ENCODE measurements around the gene RAB11FIP5. TPM values are rescaled to one million over a fixed set of nuclear protein-coding genes. Genes with fewer than 3 reads are reported as not detected.
A peak's percentile ranks its signal among the peaks of the same experiment; 100 is the strongest.
"Not testable (repeated sequence)": the region's sequence is repeated elsewhere in the genome, so short reads cannot be mapped to it uniquely, and the experiment has no call there.

The RAB11FIP5 gene
- total RNA-seq, 2 donors from 2014 or later = 13.1 to 19.4 TPM

DNA sequence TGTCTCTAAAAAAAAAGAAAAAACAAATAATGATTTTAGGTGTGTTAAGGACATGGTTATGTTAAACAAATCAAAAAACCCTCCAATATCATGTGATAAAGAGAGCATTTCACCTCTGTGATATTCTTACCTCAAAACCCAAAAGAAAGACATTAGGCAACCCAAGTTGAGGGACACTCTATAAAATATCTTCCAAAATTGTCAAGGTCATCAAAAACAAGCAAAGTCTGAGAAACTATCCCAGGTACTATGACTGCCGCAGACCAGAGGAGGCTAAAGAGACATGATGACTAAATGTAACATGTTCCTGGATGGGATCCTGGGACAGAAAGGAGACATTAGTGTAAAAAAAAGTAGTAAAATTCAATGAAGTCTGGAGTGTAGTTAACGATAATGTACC lies 45.7 kb downstream of the RAB11FIP5 start:
- Mint-ChIP-seq H3K27ac (no peak overlapping the region), H3K4me3 (no peak overlapping the region), H3K36me3 (ENCODE audit: low read depth) (peaks cover 2% of the 10 kb centered on the region), H3K4me1 (peaks cover 27% of the 10 kb centered on the region), H3K27me3 (no peaks in the 10 kb centered on the region)
- H3K9me3 ChIP-seq (ENCODE audit: control insufficient read depth, low read length, poor library complexity, severe bottlenecking) = no peaks in the 10 kb centered on the region
- no peak for ATAC-seq
- DNase-seq = no peak

DNA sequence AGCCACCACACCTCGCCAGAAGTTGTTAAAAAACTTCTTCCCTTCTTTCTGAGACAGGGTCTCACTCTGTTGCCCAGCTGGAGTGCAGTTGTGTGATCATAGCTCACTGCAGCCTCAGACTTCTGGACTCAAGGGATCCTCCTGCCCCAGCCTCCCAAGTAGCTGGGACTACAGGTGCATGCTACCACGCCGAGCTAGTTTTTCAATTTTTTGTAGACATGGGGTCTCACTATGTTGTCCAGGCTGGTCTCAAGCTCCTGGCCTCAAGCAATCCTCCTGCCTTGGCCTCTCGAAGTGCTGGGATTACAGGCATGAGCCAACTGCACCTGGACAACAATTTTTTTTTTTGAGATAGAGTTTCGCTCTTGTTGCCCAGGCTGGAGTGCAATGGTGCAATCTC lies 47.7 kb downstream of the RAB11FIP5 start:
- not testable (repeated sequence) for H3K4me3 Mint-ChIP-seq; H3K36me3 Mint-ChIP-seq (ENCODE audit: low read depth); H3K27ac Mint-ChIP-seq; DNase-seq; ATAC-seq; H3K27me3 Mint-ChIP-seq; H3K9me3 ChIP-seq (ENCODE audit: control insufficient read depth, low read length, poor library complexity, severe bottlenecking)
- peaks cover 20% of the 10 kb centered on the region for H3K4me1 Mint-ChIP-seq

DNA sequence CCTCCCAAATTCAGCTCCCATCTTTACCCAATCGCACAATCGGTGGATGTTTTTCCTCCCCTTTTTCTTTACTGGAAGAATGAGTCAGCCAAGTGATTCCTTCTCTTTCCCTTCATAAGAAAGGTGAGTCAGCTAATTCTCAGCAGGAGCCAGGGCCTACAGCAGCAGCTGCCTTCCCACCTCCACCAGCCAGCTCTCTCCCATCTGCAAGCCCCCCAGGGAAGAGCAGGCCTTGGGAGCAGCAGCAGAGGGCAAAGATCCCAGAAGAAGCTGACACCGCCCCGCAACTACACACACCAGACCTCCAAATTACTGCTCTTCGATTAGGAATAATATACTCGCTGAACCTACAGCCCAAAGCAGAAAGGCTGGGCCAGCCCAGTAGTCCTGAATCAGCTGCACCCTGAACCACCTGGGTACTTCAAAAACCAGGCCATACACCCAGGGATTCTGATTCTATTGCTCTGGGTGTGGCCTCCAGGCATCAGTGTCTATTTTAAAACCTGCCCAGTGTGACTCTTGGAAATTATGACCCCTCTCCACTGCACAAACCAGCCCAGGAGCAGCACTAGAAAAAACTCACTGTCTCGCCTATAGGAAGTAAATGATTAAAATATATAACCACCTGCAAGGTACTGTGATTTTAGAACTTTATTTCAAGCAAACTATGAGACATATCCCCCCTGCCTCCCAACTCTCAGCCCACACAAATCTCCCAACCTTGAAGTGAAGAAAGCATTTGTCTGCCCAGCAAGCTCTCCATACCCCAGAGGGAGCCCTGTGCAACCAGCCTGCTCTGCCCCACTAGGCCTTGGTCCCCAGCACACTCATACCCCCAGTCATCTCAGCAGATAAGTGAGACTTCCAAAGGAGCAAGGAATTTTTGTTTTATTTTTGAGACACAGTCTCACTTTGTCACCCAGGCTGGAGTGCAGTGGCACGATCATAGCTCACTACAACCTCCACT lies 48.6 kb downstream of the RAB11FIP5 start:
- no peak for DNase-seq
- Mint-ChIP-seq H3K4me3 (no peak overlapping the region), H3K27ac (peak overlapping the region; percentile 78), H3K4me1 (peaks cover 12% of the 10 kb centered on the region), H3K27me3 (no peaks in the 10 kb centered on the region), H3K36me3 (ENCODE audit: low read depth) (no peaks in the 10 kb centered on the region)
- H3K9me3 ChIP-seq (ENCODE audit: control insufficient read depth, low read length, poor library complexity, severe bottlenecking) = no peaks in the 10 kb centered on the region
- ATAC-seq = no peak

GRCh38 chr2:73063472-73063871 lies 49.3 kb downstream of the RAB11FIP5 start:
- no peak for ATAC-seq
- no peak for DNase-seq
- no peaks in the 10 kb centered on the region for H3K9me3 ChIP-seq (ENCODE audit: control insufficient read depth, low read length, poor library complexity, severe bottlenecking)
- Mint-ChIP-seq H3K27ac (no peak overlapping the region), H3K4me3 (no peak overlapping the region), H3K36me3 (ENCODE audit: low read depth) (no peaks in the 10 kb centered on the region), H3K27me3 (no peaks in the 10 kb centered on the region), H3K4me1 (peaks cover 6% of the 10 kb centered on the region)

- H3K9me3 ChIP-seq (ENCODE audit: control insufficient read depth, low read length, poor library complexity, severe bottlenecking) = no peaks in the 10 kb centered on the region
- DNase-seq (no peak), ATAC-seq (no peak)
- H3K4me1 Mint-ChIP-seq = no peaks in the 10 kb centered on the region
- H3K36me3 Mint-ChIP-seq (ENCODE audit: low read depth) = no peaks in the 10 kb centered on the region
- H3K27me3 Mint-ChIP-seq = no peaks in the 10 kb centered on the region
- H3K27ac Mint-ChIP-seq = no peak overlapping the region
- no peak overlapping the region for H3K4me3 Mint-ChIP-seq
These were observed 53.6 kb downstream of the RAB11FIP5 start for GRCh38 chr2:73059106-73059505.

GRCh38 chr2:73054980-73055379 lies 57.8 kb downstream of the RAB11FIP5 start:
- ATAC-seq = no peak
- no peaks in the 10 kb centered on the region for H3K9me3 ChIP-seq (ENCODE audit: control insufficient read depth, low read length, poor library complexity, severe bottlenecking)
- H3K27me3 Mint-ChIP-seq = no peaks in the 10 kb centered on the region
- peaks cover 4% of the 10 kb centered on the region for H3K36me3 Mint-ChIP-seq (ENCODE audit: low read depth)
- H3K4me1 Mint-ChIP-seq = no peaks in the 10 kb centered on the region
- DNase-seq = no peak
- no peak overlapping the region for H3K4me3 Mint-ChIP-seq
- no peak overlapping the region for H3K27ac Mint-ChIP-seq

- H3K4me1 Mint-ChIP-seq = no peaks in the 10 kb centered on the region
- no peak overlapping the region for H3K27ac Mint-ChIP-seq
- ATAC-seq = no peak
- no peak for DNase-seq
- no peaks in the 10 kb centered on the region for H3K9me3 ChIP-seq (ENCODE audit: control insufficient read depth, low read length, poor library complexity, severe bottlenecking)
- H3K36me3 Mint-ChIP-seq (ENCODE audit: low read depth) = peaks cover 4% of the 10 kb centered on the region
- no peaks in the 10 kb centered on the region for H3K27me3 Mint-ChIP-seq
- no peak overlapping the region for H3K4me3 Mint-ChIP-seq
These were observed 59.2 kb downstream of the RAB11FIP5 start for GRCh38 chr2:73053316-73054114.

- ATAC-seq (no peak), DNase-seq (no peak)
- Mint-ChIP-seq H3K36me3 (ENCODE audit: low read depth) (peaks cover 4% of the 10 kb centered on the region), H3K27me3 (no peaks in the 10 kb centered on the region), H3K4me1 (no peaks in the 10 kb centered on the region), H3K4me3 (no peak overlapping the region), H3K27ac (no peak overlapping the region)
- H3K9me3 ChIP-seq (ENCODE audit: control insufficient read depth, low read length, poor library complexity, severe bottlenecking) = no peaks in the 10 kb centered on the region
These were observed 62.6 kb downstream of the RAB11FIP5 start for GRCh38 chr2:73050121-73050545.

DNA sequence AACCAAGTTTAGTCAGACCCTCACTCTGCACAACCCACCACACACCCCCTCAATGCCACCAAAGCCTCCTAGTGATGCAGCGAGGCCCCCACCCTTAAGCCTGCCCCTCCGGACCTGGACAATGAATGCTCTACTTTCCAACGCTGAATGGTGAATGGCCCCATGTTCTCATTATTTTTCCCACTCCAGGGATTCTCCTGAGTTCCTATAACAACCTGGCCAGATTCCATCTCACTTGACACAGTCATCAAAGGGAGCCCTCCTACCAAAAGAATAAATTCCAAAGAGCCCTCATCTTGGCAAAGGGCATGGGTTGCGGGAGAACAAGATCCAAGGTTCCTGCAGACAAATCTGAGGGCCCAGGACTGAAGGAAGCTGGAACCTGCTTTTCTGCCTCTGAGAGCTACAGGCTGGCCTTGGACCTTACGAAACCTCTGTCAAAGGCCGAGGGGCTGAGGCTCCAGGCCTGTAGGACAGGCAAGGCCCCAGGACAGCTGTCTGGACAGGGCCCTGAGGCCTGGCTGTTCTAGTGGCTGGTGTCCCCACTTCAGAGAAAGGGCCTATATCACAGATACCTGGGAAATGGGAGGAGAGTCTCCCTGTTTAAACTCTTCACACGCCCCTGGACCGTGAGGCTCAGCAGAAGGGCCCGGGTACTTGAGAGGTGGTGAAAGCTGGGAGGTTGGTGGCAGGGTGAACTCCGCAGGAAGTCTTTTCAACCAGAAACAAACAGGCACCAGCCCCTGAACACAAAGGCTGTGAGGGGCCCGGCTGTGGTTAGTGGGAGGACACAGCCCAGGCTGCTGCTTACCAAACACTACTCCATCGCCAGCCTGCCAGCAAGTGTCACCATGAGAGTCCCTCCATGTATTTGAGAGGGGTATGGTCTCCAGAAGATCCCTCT lies 68.6 kb downstream of the RAB11FIP5 start:
- Mint-ChIP-seq H3K27me3 (no peaks in the 10 kb centered on the region), H3K4me3 (no peak overlapping the region), H3K4me1 (no peaks in the 10 kb centered on the region), H3K36me3 (ENCODE audit: low read depth) (no peaks in the 10 kb centered on the region), H3K27ac (no peak overlapping the region)
- no peaks in the 10 kb centered on the region for H3K9me3 ChIP-seq (ENCODE audit: control insufficient read depth, low read length, poor library complexity, severe bottlenecking)
- ATAC-seq = no peak
- DNase-seq = no peak

- H3K9me3 ChIP-seq (ENCODE audit: control insufficient read depth, low read length, poor library complexity, severe bottlenecking) = no peaks in the 10 kb centered on the region
- DNase-seq (no peak), ATAC-seq (no peak)
- no peaks in the 10 kb centered on the region for H3K4me1 Mint-ChIP-seq
- no peaks in the 10 kb centered on the region for H3K27me3 Mint-ChIP-seq
- no peak overlapping the region for H3K4me3 Mint-ChIP-seq
- no peak overlapping the region for H3K27ac Mint-ChIP-seq
- H3K36me3 Mint-ChIP-seq (ENCODE audit: low read depth) = no peaks in the 10 kb centered on the region
These were observed 69.5 kb downstream of the RAB11FIP5 start for GRCh38 chr2:73043276-73043675.

DNA sequence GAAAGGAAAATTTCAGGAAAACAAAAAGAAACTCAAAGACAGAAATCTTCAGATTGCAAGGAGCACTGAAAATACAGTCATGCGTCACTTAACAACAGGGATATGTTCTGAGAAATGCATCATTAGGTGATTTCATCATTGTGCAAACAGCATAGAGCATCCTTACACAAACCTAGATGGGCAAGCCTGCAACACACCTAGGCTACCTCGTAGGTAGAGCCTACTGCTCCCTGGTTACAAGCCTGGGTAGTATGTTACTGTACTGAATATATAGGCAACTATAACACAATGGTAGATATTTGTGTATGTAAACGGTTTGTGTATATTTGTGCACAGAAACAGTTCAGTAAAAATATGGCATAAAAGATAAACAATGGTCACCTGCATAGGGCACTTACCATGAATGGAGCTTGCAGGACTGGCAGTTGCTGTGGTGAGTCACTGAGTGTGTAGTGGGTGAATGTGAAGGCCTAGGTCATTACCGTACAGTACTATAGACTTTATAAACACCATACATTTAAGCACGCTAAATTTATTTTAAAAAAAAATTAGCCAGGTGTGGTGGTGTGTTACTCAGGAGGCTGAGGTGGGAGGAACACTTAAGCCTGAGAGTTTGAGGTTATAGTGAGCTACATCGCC lies 74.7 kb downstream of the RAB11FIP5 start:
- no peaks in the 10 kb centered on the region for H3K9me3 ChIP-seq (ENCODE audit: control insufficient read depth, low read length, poor library complexity, severe bottlenecking)
- no peak overlapping the region for H3K4me3 Mint-ChIP-seq
- H3K4me1 Mint-ChIP-seq = peaks cover 2% of the 10 kb centered on the region
- no peak overlapping the region for H3K27ac Mint-ChIP-seq
- peaks cover 3% of the 10 kb centered on the region for H3K36me3 Mint-ChIP-seq (ENCODE audit: low read depth)
- no peaks in the 10 kb centered on the region for H3K27me3 Mint-ChIP-seq
- ATAC-seq (no peak), DNase-seq (no peak)

GRCh38 chr2:73036766-73037165 lies 76.0 kb downstream of the RAB11FIP5 start:
- Mint-ChIP-seq H3K27ac (no peak overlapping the region), H3K4me1 (peaks cover 2% of the 10 kb centered on the region), H3K4me3 (no peak overlapping the region), H3K36me3 (ENCODE audit: low read depth) (peaks cover 3% of the 10 kb centered on the region), H3K27me3 (no peaks in the 10 kb centered on the region)
- ATAC-seq (no peak), DNase-seq (no peak)
- no peaks in the 10 kb centered on the region for H3K9me3 ChIP-seq (ENCODE audit: control insufficient read depth, low read length, poor library complexity, severe bottlenecking)

Measured in T-helper 17 cell (primary cell).